Measurements from ENCODE around the gene LRRC8D.

LRRC8D gene

GRCh38 chr1:89897347-89898133 is 76.7 kb downstream of the LRRC8D start:
- no peak for DNase-seq

GRCh38 chr1:89898150-89898549 is 77.3 kb downstream of the LRRC8D start:
- DNase-seq, result no peak

GRCh38 chr1:89898695-89899470 is 78.1 kb downstream of the LRRC8D start:
- no peak for DNase-seq

GRCh38 chr1:89900323-89900722 is 79.5 kb downstream of the LRRC8D start:
- no peak for DNase-seq

- DNase-seq, result no peak
Observed at GRCh38 chr1:89900791-89901708, 80.2 kb downstream of the LRRC8D start.

GRCh38 chr1:89901957-89902669 is 81.3 kb downstream of the LRRC8D start:
- no peak for DNase-seq

- no peak for DNase-seq
Observed at GRCh38 chr1:89903550-89903949, 82.7 kb downstream of the LRRC8D start.

- no peak for DNase-seq
Observed at GRCh38 chr1:89904219-89904980, 83.6 kb downstream of the LRRC8D start.

GRCh38 chr1:89905395-89906058 is 84.7 kb downstream of the LRRC8D start:
- no peak for DNase-seq

- DNase-seq, result no peak
Observed at GRCh38 chr1:89906088-89906487, 85.3 kb downstream of the LRRC8D start.

- DNase-seq, result no peak
Observed at GRCh38 chr1:89907727-89908212, 86.9 kb downstream of the LRRC8D start.

GRCh38 chr1:89908273-89908671 is 87.4 kb downstream of the LRRC8D start:
- no peak for DNase-seq

- DNase-seq, result no peak
Observed at GRCh38 chr1:89908672-89909436, 88.0 kb downstream of the LRRC8D start.

GRCh38 chr1:89910268-89910667 is 89.4 kb downstream of the LRRC8D start:
- no peak for DNase-seq

GRCh38 chr1:89910780-89911179 is 89.9 kb downstream of the LRRC8D start:
- no peak for DNase-seq

GRCh38 chr1:89911191-89911991 is 90.6 kb downstream of the LRRC8D start:
- no peak for DNase-seq

GRCh38 chr1:89912073-89912472 is 91.2 kb downstream of the LRRC8D start:
- no peak for DNase-seq

GRCh38 chr1:89913353-89914095 is 92.7 kb downstream of the LRRC8D start:
- no peak for DNase-seq

GRCh38 chr1:89917353-89917752 is 96.5 kb downstream of the LRRC8D start:
- no peak for DNase-seq

Data from stimulated activated CD4-positive, alpha-beta T cell treated with anti-CD3 and anti-CD28 coated beads, Interleukin-12 subunit alpha, Interleukin-12 subunit beta, amount 100 ng/mL, for 4 hours (primary cell).